SIG-M5 treated with dmso at 0.1 percent for 504 hours (cell line): ENCODE measurements around the gene CACNA2D4.
"Not testable (repeated sequence)": the region's sequence is repeated elsewhere in the genome, so short reads cannot be mapped to it uniquely, and the experiment has no call there.

Source experiments
- DNase-seq: peaks from one replicate; lab custom pipeline; 2025; ENCODE audit not compliant: unreplicated experiment; lab: John Stamatoyannopoulos, UW

Gene CACNA2D4

GRCh38 chr12:1820191-1820895, 98.1 kb downstream of the CACNA2D4 start, which contains the start of gene LRTM2:
LRTM2 (plus strand) TSS chr12:1820565; CDS start chr12:1828149, 7,584 bp downstream.
- DNase-seq = no peak

GRCh38 chr12:1819571-1819970, 98.9 kb downstream of the CACNA2D4 start:
- peak; percentile 27 for DNase-seq

GRCh38 chr12:1819050-1819449, 99.4 kb downstream of the CACNA2D4 start:
- no peak for DNase-seq

- not testable (repeated sequence) for DNase-seq
These were observed 100.5 kb downstream of the CACNA2D4 start for GRCh38 chr12:1817928-1818327.

- DNase-seq = no peak
These were observed 101.6 kb downstream of the CACNA2D4 start for GRCh38 chr12:1816730-1817348.

GRCh38 chr12:1815814-1816729, 102.4 kb downstream of the CACNA2D4 start:
- DNase-seq = peak; percentile 80

GRCh38 chr12:1815108-1815507, 103.3 kb downstream of the CACNA2D4 start:
- no peak for DNase-seq

- DNase-seq = peak; percentile 57
These were observed 104.2 kb downstream of the CACNA2D4 start for GRCh38 chr12:1814266-1814665.

GRCh38 chr12:1812650-1813302, 105.7 kb downstream of the CACNA2D4 start:
- peak; percentile 96 for DNase-seq

- DNase-seq = peak; percentile 80
These were observed 106.5 kb downstream of the CACNA2D4 start for GRCh38 chr12:1811948-1812291.

GRCh38 chr12:1811281-1811947, 107.0 kb downstream of the CACNA2D4 start:
- DNase-seq = peak; percentile 97

GRCh38 chr12:1810931-1811280, 107.5 kb downstream of the CACNA2D4 start:
- DNase-seq = no peak

- peak; percentile 51 for DNase-seq
These were observed 108.1 kb downstream of the CACNA2D4 start for GRCh38 chr12:1810201-1810930.

- DNase-seq = no peak
These were observed 108.8 kb downstream of the CACNA2D4 start for GRCh38 chr12:1809591-1810190.

GRCh38 chr12:1808798-1809480, 109.5 kb downstream of the CACNA2D4 start:
- DNase-seq = peak; percentile 85

- no peak for DNase-seq
These were observed 110.2 kb downstream of the CACNA2D4 start for GRCh38 chr12:1808036-1808797.

- no peak for DNase-seq
These were observed 111.2 kb downstream of the CACNA2D4 start for GRCh38 chr12:1807087-1807860.
